Measurements from ENCODE around the gene SPART. TPM values are rescaled to one million over a fixed set of nuclear protein-coding genes. Genes with fewer than 3 reads are reported as not detected.
"Not testable (repeated sequence)": the region's sequence is repeated elsewhere in the genome, so short reads cannot be mapped to it uniquely, and the experiment has no call there.

Gene SPART
- polyA plus RNA-seq, 3 donors, result 93.7 to 102 (median 99.2) TPM

GRCh38 chr13:36354842-36355623, 8.8 kb upstream of the SPART start:
- DNase-seq (ENCODE audit: low read depth in 3 of 3, low spot score in 2 of 3), result no peak

DNA sequence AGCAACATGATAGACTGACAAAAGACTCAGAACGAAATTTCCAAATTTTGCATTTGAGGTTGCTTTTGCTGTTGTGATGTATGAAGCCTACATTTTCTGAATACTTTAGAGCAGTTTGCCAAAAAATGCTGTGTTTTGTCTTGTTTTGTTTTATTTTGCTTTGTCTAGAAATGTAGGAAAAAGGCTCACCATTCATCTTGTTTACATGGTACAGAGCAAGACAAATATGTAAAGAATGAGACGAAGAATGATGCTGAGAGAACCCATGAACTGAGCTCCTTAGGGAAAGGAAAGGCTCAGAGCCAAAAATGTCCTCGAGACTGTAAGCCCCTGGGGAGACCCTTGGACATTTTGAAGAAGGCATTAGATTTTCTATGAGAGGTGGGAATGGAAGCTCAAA, 6.8 kb upstream of the SPART start:
- no peak for DNase-seq (ENCODE audit: low read depth in 3 of 3, low spot score in 2 of 3)

GRCh38 chr13:36352350-36352749, 6.2 kb upstream of the SPART start:
- no peak for DNase-seq (ENCODE audit: low read depth in 3 of 3, low spot score in 2 of 3)

GRCh38 chr13:36347531-36348210, 1.5 kb upstream of the SPART start:
- DNase-seq (ENCODE audit: low read depth in 3 of 3, low spot score in 2 of 3), result no peak

DNA sequence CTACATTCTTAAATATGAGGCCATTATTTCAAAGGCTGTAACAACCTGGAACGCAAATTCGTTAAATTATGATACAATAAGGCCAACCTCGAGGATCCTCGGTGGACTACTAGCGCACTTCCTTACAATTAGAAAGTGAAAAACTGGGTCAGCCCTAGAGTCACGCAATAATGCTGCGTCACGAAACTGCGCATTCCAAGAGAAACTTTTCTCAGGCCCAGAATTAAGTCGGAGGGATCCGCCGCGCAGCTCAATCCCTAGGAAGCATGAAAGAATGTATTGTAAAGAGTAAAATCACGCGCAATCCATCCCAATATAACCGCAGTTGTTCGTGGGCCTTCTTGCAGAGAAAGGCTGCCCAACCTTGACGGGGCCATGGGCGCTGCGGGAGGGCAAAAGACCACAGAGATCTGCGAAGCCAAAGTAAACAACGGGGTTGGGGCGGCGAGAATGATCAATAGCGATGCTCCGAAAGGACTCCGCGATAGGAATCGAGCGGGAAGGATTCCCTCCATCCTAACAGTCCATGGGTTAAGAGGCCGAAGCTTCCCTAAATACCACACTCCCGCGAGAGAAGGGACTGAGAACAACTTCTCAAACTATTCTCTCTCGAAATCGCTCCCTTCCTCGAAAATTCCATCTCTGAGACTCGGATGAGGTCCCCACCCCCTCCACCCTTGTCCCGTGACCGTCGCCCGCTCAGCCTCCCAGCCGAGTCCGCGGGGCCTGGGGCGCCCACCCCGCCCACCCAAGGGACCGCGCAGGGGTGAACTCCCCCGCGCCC, 564 bp downstream of the SPART start:
- peak; percentile 63 to 70 (median 65) for DNase-seq (ENCODE audit: low read depth in 3 of 3, low spot score in 2 of 3)

- peak in 1 of 3 donors; percentile 27 for DNase-seq (ENCODE audit: low read depth in 3 of 3, low spot score in 2 of 3)
Observed at GRCh38 chr13:36344886-36345437, 1.2 kb downstream of the SPART start.

GRCh38 chr13:36344173-36344572, 2.0 kb downstream of the SPART start:
- no peak for DNase-seq (ENCODE audit: low read depth in 3 of 3, low spot score in 2 of 3)

DNA sequence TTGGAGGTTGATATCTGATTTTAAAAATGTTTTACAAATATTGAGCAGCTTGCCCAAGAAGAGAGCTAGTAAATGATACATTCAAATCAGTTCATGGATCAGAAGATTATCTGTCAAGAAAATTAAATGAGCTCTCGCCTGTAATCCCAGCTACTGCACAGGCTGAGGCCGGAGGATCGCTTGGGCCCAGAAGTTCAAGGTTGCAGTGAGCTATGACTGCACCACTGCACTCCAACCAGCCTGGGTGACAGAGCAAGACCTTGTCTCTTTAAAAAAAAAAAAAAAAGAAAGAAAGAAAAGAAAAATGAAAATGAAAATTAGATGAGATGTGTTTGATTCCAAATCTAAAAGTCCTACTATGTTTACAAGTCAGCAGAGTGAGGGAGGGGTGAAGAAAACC, 2.4 kb downstream of the SPART start:
- DNase-seq (ENCODE audit: low read depth in 3 of 3, low spot score in 2 of 3), result no peak

- no peak for DNase-seq (ENCODE audit: low read depth in 3 of 3, low spot score in 2 of 3)
Observed at GRCh38 chr13:36342715-36343114, 3.5 kb downstream of the SPART start.

DNA sequence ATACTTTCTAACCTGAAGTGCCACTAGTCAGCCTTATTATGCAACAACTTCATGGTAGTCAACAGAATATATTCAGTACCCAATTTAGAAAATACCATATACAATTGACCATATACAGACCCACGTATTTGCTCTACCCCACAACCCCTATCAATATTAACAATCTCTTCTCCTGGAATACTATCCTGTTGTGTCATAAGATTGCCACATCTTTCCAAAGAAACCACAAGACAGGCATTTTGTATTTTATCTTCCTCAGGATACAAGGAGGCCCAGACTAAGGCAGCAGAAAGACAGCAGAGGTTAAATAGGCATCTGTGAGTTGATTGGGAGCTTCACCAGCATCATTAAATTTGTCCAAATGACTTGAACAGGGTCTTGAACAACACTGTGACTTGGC, 4.5 kb downstream of the SPART start:
- no peak for DNase-seq (ENCODE audit: low read depth in 3 of 3, low spot score in 2 of 3)

GRCh38 chr13:36339600-36340155, 6.5 kb downstream of the SPART start:
- DNase-seq (ENCODE audit: low read depth in 3 of 3, low spot score in 2 of 3), result no peak

GRCh38 chr13:36337938-36338641, 8.1 kb downstream of the SPART start:
- DNase-seq (ENCODE audit: low read depth in 3 of 3, low spot score in 2 of 3), result no peak

GRCh38 chr13:36332986-36333385, 13.2 kb downstream of the SPART start:
- DNase-seq (ENCODE audit: low read depth in 3 of 3, low spot score in 2 of 3), result no peak

DNA sequence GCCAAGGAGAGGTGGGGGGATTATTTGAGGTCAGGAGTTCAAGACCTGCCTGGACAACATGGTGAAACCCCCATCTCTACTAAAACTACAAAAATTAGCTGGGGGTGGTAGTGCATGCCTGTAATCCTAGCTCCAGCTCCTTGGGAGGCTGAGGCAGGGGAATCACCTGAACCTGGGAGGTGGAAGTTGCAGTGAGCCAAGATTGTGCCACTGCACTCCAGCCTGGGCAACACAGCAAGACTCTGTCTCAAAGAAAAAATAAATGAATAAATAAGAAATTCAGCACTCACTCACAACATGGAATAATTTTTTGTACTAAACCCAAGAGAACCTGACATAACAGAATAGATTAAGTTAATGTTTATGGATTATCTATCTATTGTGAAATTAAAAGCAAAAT, 13.9 kb downstream of the SPART start:
- not testable (repeated sequence) for DNase-seq (ENCODE audit: low read depth in 3 of 3, low spot score in 2 of 3)

GRCh38 chr13:36331280-36331679, 14.9 kb downstream of the SPART start:
- no peak for DNase-seq (ENCODE audit: low read depth in 3 of 3, low spot score in 2 of 3)

GRCh38 chr13:36329361-36329760, 16.8 kb downstream of the SPART start:
- no peak for DNase-seq (ENCODE audit: low read depth in 3 of 3, low spot score in 2 of 3)

- no peak for DNase-seq (ENCODE audit: low read depth in 3 of 3, low spot score in 2 of 3)
Observed at GRCh38 chr13:36328821-36329220, 17.4 kb downstream of the SPART start.

DNA sequence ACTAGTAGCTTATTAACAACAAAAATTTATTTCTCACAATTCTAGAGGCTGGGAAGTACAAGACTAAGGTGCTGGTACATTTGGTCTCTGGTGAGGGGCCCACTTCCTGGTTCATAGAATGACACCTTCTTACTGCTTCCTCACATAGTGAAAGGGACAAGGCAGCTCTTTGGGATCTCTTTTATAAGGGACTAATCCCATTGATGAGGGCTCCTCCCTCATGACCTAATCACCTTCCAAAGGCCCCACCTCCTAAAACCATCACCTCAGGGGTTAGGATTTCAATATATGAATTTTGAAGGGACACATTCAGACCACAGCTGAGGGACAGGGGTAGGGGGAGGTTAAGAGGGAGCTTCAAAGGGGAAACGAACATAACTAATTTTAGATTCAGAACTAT, 20.3 kb downstream of the SPART start:
- no peak for DNase-seq (ENCODE audit: low read depth in 3 of 3, low spot score in 2 of 3)

DNA sequence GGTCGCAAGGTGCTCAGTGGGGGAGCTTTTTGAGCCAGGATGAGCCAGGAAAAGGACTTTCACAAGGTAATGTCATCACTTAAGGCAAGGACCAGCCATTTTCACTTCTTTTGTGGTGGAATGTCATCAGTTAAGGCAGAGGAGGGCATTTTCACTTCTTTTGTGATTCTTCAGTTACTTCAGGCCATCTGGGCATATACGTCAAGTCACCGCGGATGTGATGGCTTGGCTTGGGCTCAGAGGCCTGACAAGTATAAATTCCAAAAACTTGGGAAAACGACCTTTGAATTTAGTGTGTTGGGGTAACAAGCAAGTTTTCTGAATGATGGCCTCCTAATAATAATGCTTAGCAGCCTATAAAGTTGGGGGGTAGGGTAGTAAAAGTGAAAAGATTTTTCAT, 21.3 kb downstream of the SPART start:
- not testable (repeated sequence) for DNase-seq (ENCODE audit: low read depth in 3 of 3, low spot score in 2 of 3)

DNA sequence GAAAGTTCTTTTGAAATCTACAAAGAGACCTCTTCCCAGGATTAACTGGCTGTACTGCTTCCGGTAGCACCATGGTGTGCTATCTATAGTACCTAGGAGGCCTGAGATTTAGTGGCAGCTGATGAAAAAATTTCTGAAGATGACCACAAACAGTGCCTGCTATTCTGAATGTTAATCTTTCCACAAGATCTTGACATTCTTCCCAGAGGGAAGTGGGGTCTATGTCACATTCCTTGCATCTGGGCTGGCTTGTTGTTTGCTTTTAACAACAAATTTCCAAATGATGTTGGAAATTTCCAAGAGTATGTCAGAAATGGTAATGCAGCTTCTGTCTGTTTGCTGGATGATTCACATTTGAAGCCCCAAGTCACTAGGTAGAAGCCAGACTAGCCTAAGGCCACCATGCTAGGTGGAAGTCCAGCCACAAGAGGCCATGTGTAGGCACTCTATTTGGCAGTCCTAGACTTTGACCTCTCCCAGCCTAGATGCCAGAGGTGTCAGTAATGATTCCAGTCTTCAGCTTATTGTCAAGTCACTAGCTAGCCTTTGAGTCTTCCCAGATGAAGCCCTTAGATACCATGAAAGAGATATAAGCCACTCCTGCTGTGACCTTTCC, 22.1 kb downstream of the SPART start:
- no peak for DNase-seq (ENCODE audit: low read depth in 3 of 3, low spot score in 2 of 3)

Measured in right renal cortex interstitium (tissue), 3 donors.